ENCODE results near the gene NAV1. TPM values are rescaled to one million over a fixed set of nuclear protein-coding genes. Genes with fewer than 3 reads are reported as not detected.

Gene NAV1
- total and polyA plus RNA-seq, 4 donors: 1.1 to 2.0 (median 1.3) TPM

GRCh38 chr1:201496296-201496690 lies 42.6 kb upstream of the NAV1 start:
- Histone ChIP-seq H3K9me3 (ENCODE audit: control insufficient read depth in 4 of 4, low read length in 3 of 4) (no peaks in the 10 kb centered on the region), H3K36me3 (ENCODE audit: control insufficient read depth in 4 of 4, insufficient read depth in 3 of 4, low read depth in 1 of 4, low read length in 3 of 4) (peaks cover 3 to 13% (median 7%) of the 10 kb centered on the region in 4 donors), H3K27me3 (ENCODE audit: control insufficient read depth in 4 of 4, insufficient read depth in 4 of 4, low read length in 3 of 4) (no peaks in the 10 kb centered on the region), H3K9ac (ENCODE audit: low read depth in 1 of 2, low read length in 2 of 2) (no peak overlapping the region), H3K4me1 (ENCODE audit: control insufficient read depth in 4 of 4, insufficient read depth in 4 of 4, low read length in 3 of 4) (peaks cover 23 to 84% (median 72%) of the 10 kb centered on the region in 4 donors), H3K27ac (ENCODE audit: low read depth in 1 of 2, low read length in 2 of 2) (peak overlapping the region; percentile 55 to 71), H3K4me3 (ENCODE audit: low read depth in 1 of 3, low read length in 3 of 3) (no peak overlapping the region)
- WGBS: 68% methylated on average over 8 of the region's 8 CpGs
- no peak for TF ChIP-seq NR2F2 (IDR thresholded peaks at IDR 0.05)
- no peak for TF ChIP-seq SP1 (IDR thresholded peaks at IDR 0.05)
- no peak for TF ChIP-seq YY1 (IDR thresholded peaks at IDR 0.05)
- no peak for TF ChIP-seq ATF3 (IDR thresholded peaks at IDR 0.05)
- TF ChIP-seq FOXA1 (IDR thresholded peaks at IDR 0.05): no peak
- TF ChIP-seq HNF4A (conservative IDR thresholded peaks at IDR 0.05): no peak
- no peak for TF ChIP-seq GABPA (IDR thresholded peaks at IDR 0.05 in 1 of 2, conservative IDR thresholded peaks at IDR 0.05 in 1 of 2)
- no peak for TF ChIP-seq RXRA (IDR thresholded peaks at IDR 0.05)
- DNase-seq (ENCODE audit: low spot score): no peak

- 84% methylated on average over 16 of the region's 16 CpGs for WGBS
- no peaks in the 10 kb centered on the region for H3K9me3 ChIP-seq (ENCODE audit: control insufficient read depth in 4 of 4, low read length in 3 of 4)
- H3K36me3 ChIP-seq (ENCODE audit: control insufficient read depth in 4 of 4, insufficient read depth in 3 of 4, low read depth in 1 of 4, low read length in 3 of 4): peaks cover 3 to 13% (median 4%) of the 10 kb centered on the region in 4 donors
Observed at GRCh38 chr1:201497935-201498509, 40.9 kb upstream of the NAV1 start.

More at GRCh38 chr1:201497935-201498509, 40.9 kb upstream of the NAV1 start:
- TF ChIP-seq GABPA (IDR thresholded peaks at IDR 0.05 in 1 of 2, conservative IDR thresholded peaks at IDR 0.05 in 1 of 2) (no peak), REST (IDR thresholded peaks at IDR 0.05) (no peak), MAX (IDR thresholded peaks at IDR 0.05) (no peak), FOXA1 (IDR thresholded peaks at IDR 0.05) (no peak), HNF4G (IDR thresholded peaks at IDR 0.05) (no peak), NR2F2 (IDR thresholded peaks at IDR 0.05) (no peak), TAF1 (conservative IDR thresholded peaks at IDR 0.05) (no peak), YY1 (IDR thresholded peaks at IDR 0.05) (no peak), SP1 (IDR thresholded peaks at IDR 0.05) (no peak)
- H3K27ac ChIP-seq (ENCODE audit: low read depth in 1 of 2, low read length in 2 of 2): peak overlapping the region in 1 of 2 donors; percentile 6
- no peak overlapping the region for H3K4me3 ChIP-seq (ENCODE audit: low read depth in 1 of 3, low read length in 3 of 3)
- DNase-seq (ENCODE audit: low spot score): no peak
- H3K27me3 ChIP-seq (ENCODE audit: control insufficient read depth in 4 of 4, insufficient read depth in 4 of 4, low read length in 3 of 4): no peaks in the 10 kb centered on the region
- H3K9ac ChIP-seq (ENCODE audit: low read depth in 1 of 2, low read length in 2 of 2): no peak overlapping the region
- H3K4me1 ChIP-seq (ENCODE audit: control insufficient read depth in 4 of 4, insufficient read depth in 4 of 4, low read length in 3 of 4): peaks cover 27 to 91% (median 80%) of the 10 kb centered on the region in 4 donors
